Measurements from ENCODE around the gene NCKAP5. TPM values are rescaled to one million over a fixed set of nuclear protein-coding genes. Genes with fewer than 3 reads are reported as not detected.

The NCKAP5 gene
- total and polyA plus RNA-seq, 2 experiments from 2014 or later: 0.21 to 0.31 TPM

DNA sequence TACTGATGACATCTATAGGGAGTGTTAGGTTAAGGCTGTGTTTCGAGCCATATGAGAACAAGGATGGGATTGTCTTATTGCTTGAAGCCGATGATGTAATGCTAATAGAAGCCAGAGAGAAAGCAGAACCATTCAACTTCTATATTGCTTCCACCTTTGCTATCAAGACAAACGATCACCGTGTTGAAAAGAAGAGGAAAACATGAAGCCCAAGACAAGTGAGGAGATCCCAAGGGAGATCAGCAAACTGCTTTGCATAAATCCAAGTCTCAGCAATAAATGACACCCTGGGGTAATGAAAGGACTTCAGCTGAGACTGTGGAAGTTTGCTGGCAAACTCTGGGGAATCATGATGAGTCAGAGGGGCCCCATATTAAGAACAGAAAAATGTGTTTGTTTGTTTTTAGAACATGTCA lies 206.2 kb downstream of the NCKAP5 start:
- Histone ChIP-seq H3K4me1 (ENCODE audit: low read depth) (peaks cover 14% of the 10 kb centered on the region), H3K27ac (no peak overlapping the region), H3K36me3 (no peaks in the 10 kb centered on the region), H3K27me3 (no peaks in the 10 kb centered on the region), H3K9me3 (ENCODE audit: low read depth) (no peaks in the 10 kb centered on the region), H3K4me3 (no peak overlapping the region)
- TF ChIP-seq CTCF (IDR thresholded peaks at IDR 0.05; ENCODE audit: low read depth, low read length): no peak
- DNase-seq (ENCODE audit: low read depth in 1 of 2, low spot score in 1 of 2): peak in 1 of 2 donors; percentile 18

- no peaks in the 10 kb centered on the region for H3K9me3 ChIP-seq (ENCODE audit: low read depth)
- no peak overlapping the region for H3K4me3 ChIP-seq
- no peak for DNase-seq (ENCODE audit: low read depth in 1 of 2, low spot score in 1 of 2)
- H3K27me3 ChIP-seq: no peaks in the 10 kb centered on the region
- TF ChIP-seq CTCF (IDR thresholded peaks at IDR 0.05; ENCODE audit: low read depth, low read length): no peak
- no peak overlapping the region for H3K27ac ChIP-seq
- no peaks in the 10 kb centered on the region for H3K36me3 ChIP-seq
- H3K4me1 ChIP-seq (ENCODE audit: low read depth): peaks cover 14% of the 10 kb centered on the region
Measured at GRCh38 chr2:133360882-133361281, 207.4 kb downstream of the NCKAP5 start.

DNA sequence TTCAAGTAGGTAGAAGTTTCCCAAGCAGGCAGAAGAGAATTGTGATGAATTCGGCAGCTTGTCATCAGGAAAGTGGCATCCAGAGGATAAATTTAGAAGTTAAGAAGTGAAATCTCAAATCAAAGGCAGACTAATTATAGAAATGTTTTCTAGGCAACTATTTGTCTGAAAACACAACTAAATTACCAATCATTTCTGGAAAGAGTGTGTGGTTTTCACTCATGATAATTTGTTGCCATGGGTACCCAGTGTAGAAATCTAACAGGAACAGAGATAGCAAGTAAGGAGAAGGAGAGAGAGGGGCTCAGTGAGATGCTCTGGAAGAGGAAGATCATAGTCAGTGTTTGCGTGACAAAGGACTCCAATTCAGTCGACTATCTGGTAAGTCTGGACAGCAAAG lies 208.1 kb downstream of the NCKAP5 start:
- TF ChIP-seq CTCF (IDR thresholded peaks at IDR 0.05; ENCODE audit: low read depth, low read length): no peak
- Histone ChIP-seq H3K27ac (no peak overlapping the region), H3K36me3 (no peaks in the 10 kb centered on the region), H3K27me3 (no peaks in the 10 kb centered on the region), H3K4me1 (ENCODE audit: low read depth) (peaks cover 14% of the 10 kb centered on the region), H3K4me3 (no peak overlapping the region), H3K9me3 (ENCODE audit: low read depth) (no peaks in the 10 kb centered on the region)
- DNase-seq (ENCODE audit: low read depth in 1 of 2, low spot score in 1 of 2): no peak

DNA sequence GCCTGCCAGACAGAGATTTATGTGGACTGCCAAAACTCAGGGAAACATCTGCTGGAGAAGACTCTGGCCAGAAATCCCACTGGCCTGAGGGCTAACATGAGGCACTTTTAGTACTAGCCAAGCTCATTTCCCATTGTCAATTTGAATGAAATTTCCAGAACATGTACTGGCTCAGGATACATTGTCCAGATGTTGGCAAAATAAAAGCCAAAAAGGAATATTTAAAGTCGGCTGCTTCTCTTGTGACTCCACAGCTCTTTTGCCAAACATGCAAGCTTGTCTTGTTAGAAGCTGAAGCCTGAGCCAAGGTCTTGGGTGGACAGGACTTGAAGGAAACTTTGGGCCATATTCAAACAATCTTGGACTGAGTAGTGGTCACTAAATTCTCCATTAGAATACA lies 215.5 kb downstream of the NCKAP5 start:
- Histone ChIP-seq H3K9me3 (ENCODE audit: low read depth) (no peaks in the 10 kb centered on the region), H3K4me1 (ENCODE audit: low read depth) (no peaks in the 10 kb centered on the region), H3K27me3 (no peaks in the 10 kb centered on the region), H3K4me3 (no peak overlapping the region), H3K27ac (no peak overlapping the region), H3K36me3 (no peaks in the 10 kb centered on the region)
- TF ChIP-seq CTCF (IDR thresholded peaks at IDR 0.05; ENCODE audit: low read depth, low read length): no peak
- DNase-seq (ENCODE audit: low read depth in 1 of 2, low spot score in 1 of 2): no peak

DNA sequence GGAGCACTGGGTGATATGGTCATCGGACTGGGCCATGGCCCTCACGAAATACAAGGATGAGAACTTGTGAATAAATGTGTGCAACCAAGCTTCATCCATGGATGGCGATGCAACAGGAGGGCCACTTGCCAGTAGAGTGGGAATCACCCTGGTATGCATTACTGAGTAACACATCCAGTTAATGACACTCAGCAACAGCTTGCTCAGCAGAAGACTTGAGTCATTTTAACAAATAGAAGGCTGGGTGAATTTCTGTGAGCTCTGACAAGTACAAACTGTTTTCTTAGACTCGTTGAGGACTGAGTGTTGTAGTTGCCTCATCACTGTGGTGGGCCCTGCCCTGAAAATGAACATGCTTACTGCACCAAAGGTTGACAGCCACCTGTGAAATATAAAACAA lies 221.6 kb downstream of the NCKAP5 start:
- Histone ChIP-seq H3K4me3 (no peak overlapping the region), H3K27me3 (no peaks in the 10 kb centered on the region), H3K36me3 (no peaks in the 10 kb centered on the region), H3K27ac (no peak overlapping the region), H3K9me3 (ENCODE audit: low read depth) (no peaks in the 10 kb centered on the region), H3K4me1 (ENCODE audit: low read depth) (no peaks in the 10 kb centered on the region)
- DNase-seq (ENCODE audit: low read depth in 1 of 2, low spot score in 1 of 2): no peak
- TF ChIP-seq CTCF (IDR thresholded peaks at IDR 0.05; ENCODE audit: low read depth, low read length): no peak

- no peak for DNase-seq (ENCODE audit: low read depth in 1 of 2, low spot score in 1 of 2)
- no peaks in the 10 kb centered on the region for H3K27me3 ChIP-seq
- no peaks in the 10 kb centered on the region for H3K9me3 ChIP-seq (ENCODE audit: low read depth)
Measured at GRCh38 chr2:133345638-133346037, 222.6 kb downstream of the NCKAP5 start.

More at GRCh38 chr2:133345638-133346037, 222.6 kb downstream of the NCKAP5 start:
- Histone ChIP-seq H3K4me1 (ENCODE audit: low read depth) (no peaks in the 10 kb centered on the region), H3K27ac (no peak overlapping the region), H3K4me3 (no peak overlapping the region), H3K36me3 (no peaks in the 10 kb centered on the region)
- TF ChIP-seq CTCF (IDR thresholded peaks at IDR 0.05; ENCODE audit: low read depth, low read length): no peak

All from cardiac muscle cell (in vitro differentiated cells and primary cell).